Activated CD8-positive, alpha-beta T cell treated with anti-CD3 and anti-CD28 coated beads for 36 hours (primary cell): ENCODE measurements around the gene DFFB. TPM values are rescaled to one million over a fixed set of nuclear protein-coding genes. Genes with fewer than 3 reads are reported as not detected.

ENCODE experiments used
- ATAC-seq: fragments of 200-7000 bp; cut with Tn5 transposase; one replicate; pipeline ENCODE4 v1.10.0; 2021; ENCODE audit warnings: mild to moderate bottlenecking, moderate library complexity
- CTCF ChIA-PET: fragments of 350-600 bp; sonication (Branson Sonifier 250); formaldehyde crosslinking; loops from one replicate; lab custom pipeline; 2021; ENCODE audit warnings: antibody characterized with exemption; lab: Charles Lee
- POLR2A ChIA-PET: fragments of 350-600 bp; sonication (Branson Sonifier 250); formaldehyde crosslinking; loops from one replicate; lab custom pipeline; 2021; ENCODE audit warnings: antibody characterized with exemption; lab: Charles Lee
- DNase-seq: peaks from one replicate; pipeline ENCODE4 v3.0.0-alpha.2; 2020
- H3K27ac Mint-ChIP-seq: one replicate; pipeline ENCODE4 v1.8.0; 2021; ENCODE audit warnings: mild to moderate bottlenecking, mixed read lengths
- H3K27me3 Mint-ChIP-seq: one replicate; pipeline ENCODE4 v1.8.0; 2021; ENCODE audit warnings: mixed read lengths
- H3K36me3 Mint-ChIP-seq: one replicate; pipeline ENCODE4 v1.8.0; 2021; ENCODE audit warnings: low read depth, mixed read lengths
- H3K4me1 Mint-ChIP-seq: one replicate; pipeline ENCODE4 v1.8.0; 2021; ENCODE audit warnings: low read depth, mixed read lengths
- H3K4me3 Mint-ChIP-seq: one replicate; pipeline ENCODE4 v1.8.0; 2021; ENCODE audit warnings: mild to moderate bottlenecking, moderate library complexity, mixed read lengths
- H3K9me3 Mint-ChIP-seq: one replicate; pipeline ENCODE4 v1.8.0; 2021; ENCODE audit warnings: mixed read lengths
- intact Hi-C: fragments of 100-400 bp; cut with micrococcal nuclease; formaldehyde crosslinking; loops from one replicate; pipeline ENCODE4 v1.10.0; 2022
- total RNA-seq, 2 experiments: library from RNA; stranded (reverse); gene quantifications; one replicate each; pipeline ENCODE4 v1.2.3, GENCODE V29; 2021
- TF ChIP-seq, protein P1 (sequence below): fragments of 200-600 bp; IDR thresholded peaks from one replicate; pipeline ENCODE4 v1.8.0; 2022; ENCODE audit warnings: antibody characterized with exemption, mild to moderate bottlenecking

The DFFB gene
- total RNA-seq, 2 experiments from 2014 or later: 9.3 to 9.7 TPM

- POLR2A ChIA-PET: interaction anchor here (0.6 kb wide), 1 partner anchor 189 kb away, joined by 3 read pairs; no protein-coding TSS in a partner anchor
- H3K4me3 Mint-ChIP-seq: no peak overlapping the region
- no peak for ATAC-seq
- H3K36me3 Mint-ChIP-seq: peaks cover 8% of the 10 kb centered on the region
- no peaks in the 10 kb centered on the region for H3K9me3 Mint-ChIP-seq
- intact Hi-C loops: no loop called here
- no peak overlapping the region for H3K27ac Mint-ChIP-seq
- CTCF ChIA-PET: no interaction called here
- no peak for DNase-seq
- no peaks in the 10 kb centered on the region for H3K27me3 Mint-ChIP-seq
- TF ChIP-seq, protein P1, sequence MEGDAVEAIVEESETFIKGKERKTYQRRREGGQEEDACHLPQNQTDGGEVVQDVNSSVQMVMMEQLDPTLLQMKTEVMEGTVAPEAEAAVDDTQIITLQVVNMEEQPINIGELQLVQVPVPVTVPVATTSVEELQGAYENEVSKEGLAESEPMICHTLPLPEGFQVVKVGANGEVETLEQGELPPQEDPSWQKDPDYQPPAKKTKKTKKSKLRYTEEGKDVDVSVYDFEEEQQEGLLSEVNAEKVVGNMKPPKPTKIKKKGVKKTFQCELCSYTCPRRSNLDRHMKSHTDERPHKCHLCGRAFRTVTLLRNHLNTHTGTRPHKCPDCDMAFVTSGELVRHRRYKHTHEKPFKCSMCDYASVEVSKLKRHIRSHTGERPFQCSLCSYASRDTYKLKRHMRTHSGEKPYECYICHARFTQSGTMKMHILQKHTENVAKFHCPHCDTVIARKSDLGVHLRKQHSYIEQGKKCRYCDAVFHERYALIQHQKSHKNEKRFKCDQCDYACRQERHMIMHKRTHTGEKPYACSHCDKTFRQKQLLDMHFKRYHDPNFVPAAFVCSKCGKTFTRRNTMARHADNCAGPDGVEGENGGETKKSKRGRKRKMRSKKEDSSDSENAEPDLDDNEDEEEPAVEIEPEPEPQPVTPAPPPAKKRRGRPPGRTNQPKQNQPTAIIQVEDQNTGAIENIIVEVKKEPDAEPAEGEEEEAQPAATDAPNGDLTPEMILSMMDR: no peak
- H3K4me1 Mint-ChIP-seq: no peaks in the 10 kb centered on the region
Measured at GRCh38 chr1:3828391-3828790, 28.9 kb upstream of the DFFB start.

GRCh38 chr1:3831689-3832088 lies 25.6 kb upstream of the DFFB start:
- intact Hi-C loops: no loop called here
- H3K36me3 Mint-ChIP-seq: peaks cover 13% of the 10 kb centered on the region
- H3K27me3 Mint-ChIP-seq: no peaks in the 10 kb centered on the region
- H3K27ac Mint-ChIP-seq: no peak overlapping the region
- no peak overlapping the region for H3K4me3 Mint-ChIP-seq
- H3K9me3 Mint-ChIP-seq: no peaks in the 10 kb centered on the region
- no peak for DNase-seq
- TF ChIP-seq, protein P1: no peak
- CTCF ChIA-PET: no interaction called here
- POLR2A ChIA-PET: no interaction called here
- ATAC-seq: no peak
- H3K4me1 Mint-ChIP-seq: no peaks in the 10 kb centered on the region

DNA sequence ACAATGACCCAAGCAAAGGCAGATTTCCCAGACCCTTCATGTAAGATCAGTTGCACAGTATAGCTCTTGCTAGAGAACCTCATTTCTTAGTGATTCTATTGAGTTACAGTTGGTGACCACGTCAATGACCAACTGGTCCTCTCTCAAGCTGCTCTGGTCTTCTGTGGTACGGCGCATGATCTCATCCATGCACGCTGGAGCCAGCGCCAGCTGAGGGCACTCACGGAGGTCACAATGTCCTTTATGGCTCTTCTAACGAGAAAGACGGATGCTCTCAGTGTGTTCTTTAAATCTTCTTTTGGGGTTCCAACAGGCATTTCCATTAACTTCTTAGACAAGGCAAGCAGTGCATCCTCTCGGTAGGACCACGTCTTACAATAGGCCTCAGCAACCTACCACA lies 22.6 kb upstream of the DFFB start:
- TF ChIP-seq, protein P1: no peak
- peaks cover 41% of the 10 kb centered on the region for H3K36me3 Mint-ChIP-seq
- no peak overlapping the region for H3K4me3 Mint-ChIP-seq
- no peaks in the 10 kb centered on the region for H3K27me3 Mint-ChIP-seq
- H3K4me1 Mint-ChIP-seq: no peaks in the 10 kb centered on the region
- intact Hi-C loops: no loop called here
- DNase-seq (no peak), ATAC-seq (no peak)
- H3K9me3 Mint-ChIP-seq: peaks cover 4% of the 10 kb centered on the region
- CTCF ChIA-PET: no interaction called here
- POLR2A ChIA-PET: no interaction called here
- H3K27ac Mint-ChIP-seq: no peak overlapping the region

DNA sequence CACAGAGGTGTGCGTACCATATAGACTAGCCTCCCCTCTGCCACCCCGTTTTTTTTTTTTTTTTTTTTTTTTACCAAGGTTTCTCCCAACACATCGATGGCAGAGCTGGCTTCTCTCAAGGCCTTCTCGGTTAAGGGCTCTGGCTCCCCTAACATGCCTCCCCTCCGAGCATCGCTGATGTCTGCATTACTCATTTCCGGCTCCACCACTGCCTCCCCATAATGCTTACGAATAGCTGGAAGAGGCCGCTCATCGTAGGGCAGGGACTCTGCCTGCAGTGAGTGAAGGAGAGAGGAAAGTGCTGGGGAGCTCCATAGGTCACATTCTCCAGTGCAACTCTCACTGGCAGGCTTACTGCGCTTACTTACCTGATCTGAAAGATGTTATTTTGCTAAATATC lies 20.9 kb upstream of the DFFB start:
- ATAC-seq (no peak), DNase-seq (no peak)
- no peaks in the 10 kb centered on the region for H3K4me1 Mint-ChIP-seq
- intact Hi-C loops: no loop called here
- H3K27ac Mint-ChIP-seq: no peak overlapping the region
- TF ChIP-seq, protein P1: no peak
- CTCF ChIA-PET: no interaction called here
- POLR2A ChIA-PET: no interaction called here
- H3K9me3 Mint-ChIP-seq: peaks cover 4% of the 10 kb centered on the region
- H3K4me3 Mint-ChIP-seq: no peak overlapping the region
- H3K36me3 Mint-ChIP-seq: peaks cover 45% of the 10 kb centered on the region
- H3K27me3 Mint-ChIP-seq: no peaks in the 10 kb centered on the region

- H3K36me3 Mint-ChIP-seq: peaks cover 50% of the 10 kb centered on the region
- no peaks in the 10 kb centered on the region for H3K27me3 Mint-ChIP-seq
- intact Hi-C loops: no loop called here
- no peak overlapping the region for H3K4me3 Mint-ChIP-seq
- ATAC-seq (no peak), DNase-seq (no peak)
- H3K4me1 Mint-ChIP-seq: no peaks in the 10 kb centered on the region
- H3K27ac Mint-ChIP-seq: no peak overlapping the region
- CTCF ChIA-PET: no interaction called here
- POLR2A ChIA-PET: no interaction called here
- H3K9me3 Mint-ChIP-seq: peaks cover 4% of the 10 kb centered on the region
- TF ChIP-seq, protein P1: no peak
Measured at GRCh38 chr1:3837200-3837599, 20.1 kb upstream of the DFFB start.
